Loucy (cell line): ENCODE results near the gene TGM4.

Experiments used
- H2AFZ ChIP-seq: fragments of 200-600 bp; sonication (generic); 2 replicates; pipeline ENCODE4 v1.6.0; 2016; ENCODE audit warnings: antibody characterized with exemption, mild to moderate bottlenecking, low read length, moderate library complexity
- H3F3A ChIP-seq: fragments of 200-600 bp; 2 replicates; pipeline ENCODE4 v1.6.0; 2016; ENCODE audit warnings: antibody characterized with exemption, low read depth, mild to moderate bottlenecking
- H3K27me3 ChIP-seq: fragments of 200-600 bp; sonication (generic); 2 replicates; pipeline ENCODE4 v1.6.1; 2014; ENCODE audit warnings: low read length, mild to moderate bottlenecking; ENCODE audit not compliant: insufficient read depth, poor library complexity, severe bottlenecking
- H3K36me3 ChIP-seq: fragments of 200-600 bp; sonication (generic); 2 replicates; pipeline ENCODE4 v1.6.1; 2016; ENCODE audit warnings: low read length; ENCODE audit not compliant: insufficient read depth
- H3K4me1 ChIP-seq: fragments of 200-600 bp; sonication (generic); 2 replicates; pipeline ENCODE4 v1.5.1; 2014; ENCODE audit warnings: low read length, mild to moderate bottlenecking; ENCODE audit not compliant: insufficient read depth, poor library complexity, severe bottlenecking
- H3K4me2 ChIP-seq: fragments of 200-600 bp; sonication (generic); 2 replicates; pipeline ENCODE4 v1.6.0; 2014; ENCODE audit warnings: antibody characterized with exemption, low read length, low read depth, mild to moderate bottlenecking; ENCODE audit not compliant: poor library complexity, severe bottlenecking
- H3K4me3 ChIP-seq: fragments of 200-600 bp; sonication (generic); 2 replicates; pipeline ENCODE4 v1.5.1; 2014; ENCODE audit warnings: low read length, mild to moderate bottlenecking, mixed read lengths; ENCODE audit not compliant: poor library complexity, severe bottlenecking
- H3K79me2 ChIP-seq: fragments of 200-600 bp; sonication (generic); 2 replicates; pipeline ENCODE4 v1.6.1; 2014; ENCODE audit warnings: low read length; ENCODE audit not compliant: insufficient read depth
- H3K9ac ChIP-seq: fragments of 200-600 bp; sonication (generic); 2 replicates; pipeline ENCODE4 v1.6.0; 2014; ENCODE audit warnings: mild to moderate bottlenecking, low read depth, low read length, moderate library complexity; ENCODE audit not compliant: poor library complexity, severe bottlenecking
- H3K9me2 ChIP-seq: fragments of 200-600 bp; sonication (generic); replicated peaks from 2 replicates; pipeline ENCODE4 v1.6.1; 2016; ENCODE audit warnings: low read depth, low read length, mixed read lengths
- H3K9me3 ChIP-seq: fragments of 200-600 bp; sonication (generic); 2 replicates; pipeline ENCODE4 v1.6.1; 2014; ENCODE audit warnings: mild to moderate bottlenecking, antibody characterized with exemption, low read length, low read depth; ENCODE audit not compliant: insufficient read depth
- H4K20me1 ChIP-seq: fragments of 200-600 bp; sonication (generic); 2 replicates; pipeline ENCODE4 v1.6.0; 2014; ENCODE audit warnings: antibody characterized with exemption, low read length, mild to moderate bottlenecking; ENCODE audit not compliant: insufficient read depth, poor library complexity, severe bottlenecking
- CTCF ChIP-seq: fragments of 200-600 bp; sonication (generic); conservative IDR thresholded peaks from 2 replicates; pipeline ENCODE4 v1.5.1; 2014; ENCODE audit warnings: mild to moderate bottlenecking, antibody characterized with exemption, low read length
- EZH2phosphoT487 ChIP-seq: fragments of 200-600 bp; IDR thresholded peaks from 2 replicates; pipeline ENCODE4 v1.6.1; 2018; ENCODE audit warnings: antibody characterized with exemption, mild to moderate bottlenecking, moderate library complexity, borderline replicate concordance

TGM4 gene

GRCh38 chr3:44954304-44954703 is 79.9 kb downstream of the TGM4 start:
- Histone ChIP-seq H3K4me2 (no peak overlapping the region), H3K9me2 (no peaks in the 10 kb centered on the region), H3K79me2 (no peaks in the 10 kb centered on the region), H3K27me3 (no peaks in the 10 kb centered on the region), H3K4me1 (peaks cover 10% of the 10 kb centered on the region), H3F3A (no peaks in the 10 kb centered on the region), H2AFZ (no peak overlapping the region), H4K20me1 (peaks cover 15% of the 10 kb centered on the region), H3K36me3 (peaks cover 50% of the 10 kb centered on the region; the same call in 1 of the 2 replicates), H3K9me3 (no peaks in the 10 kb centered on the region), H3K4me3 (no peak overlapping the region), H3K9ac (no peak overlapping the region)
- TF ChIP-seq EZH2phosphoT487 (no peak), CTCF (no peak)

GRCh38 chr3:44954962-44955361 is 80.6 kb downstream of the TGM4 start:
- no peak overlapping the region for H2AFZ ChIP-seq
- H4K20me1 ChIP-seq: peaks cover 10% of the 10 kb centered on the region
- H3F3A ChIP-seq: no peaks in the 10 kb centered on the region
- H3K9me2 ChIP-seq: no peaks in the 10 kb centered on the region
- H3K9ac ChIP-seq: no peak overlapping the region
- peaks cover 6% of the 10 kb centered on the region; the same call in 1 of the 2 replicates for H3K79me2 ChIP-seq
- H3K27me3 ChIP-seq: no peaks in the 10 kb centered on the region
- no peak for TF ChIP-seq CTCF
- no peak for TF ChIP-seq EZH2phosphoT487
- H3K4me2 ChIP-seq: no peak overlapping the region
- peaks cover 10% of the 10 kb centered on the region for H3K4me1 ChIP-seq
- peaks cover 51% of the 10 kb centered on the region; the same call in 1 of the 2 replicates for H3K36me3 ChIP-seq
- H3K4me3 ChIP-seq: no peak overlapping the region
- no peaks in the 10 kb centered on the region for H3K9me3 ChIP-seq

GRCh38 chr3:44955917-44956316 is 81.5 kb downstream of the TGM4 start:
- Histone ChIP-seq H3K36me3 (peaks cover 51% of the 10 kb centered on the region; the same call in 1 of the 2 replicates), H4K20me1 (peaks cover under 1% of the 10 kb centered on the region), H3F3A (no peaks in the 10 kb centered on the region), H3K27me3 (no peaks in the 10 kb centered on the region), H3K9ac (no peak overlapping the region), H3K79me2 (peaks cover 16% of the 10 kb centered on the region; the same call in 1 of the 2 replicates), H3K9me3 (no peaks in the 10 kb centered on the region), H3K4me3 (no peak overlapping the region), H3K4me1 (peaks cover under 1% of the 10 kb centered on the region), H3K4me2 (no peak overlapping the region), H2AFZ (no peak overlapping the region), H3K9me2 (no peaks in the 10 kb centered on the region)
- no peak for TF ChIP-seq CTCF
